ENCODE data around the gene HOXB8. TPM values are rescaled to one million over a fixed set of nuclear protein-coding genes. Genes with fewer than 3 reads are reported as not detected.
A peak's percentile ranks its signal among the peaks of the same experiment; 100 is the strongest.

HOXB8 gene
- total RNA-seq, 4 donors from 2014 or later: 0.27 to 3.9 TPM; not detected in 2

- 5 to 6% methylated on average over 11 to 16 of the region's 36 CpGs for WGBS, 2 donors (ENCODE audit: low coverage in 1 of 2)
- Histone ChIP-seq H3K36me3 (no peaks in the 10 kb centered on the region), H3K27me3 (peaks cover 100% of the 10 kb centered on the region), H3K27ac (no peak overlapping the region), H3K4me3 (peak overlapping the region in 1 of 2 donors; percentile 54), H3K4me1 (peaks cover 0 to 54% (median 11%) of the 10 kb centered on the region in 3 donors), H3K9me3 (no peaks in the 10 kb centered on the region)
- no peak for ATAC-seq
- TF ChIP-seq EP300 (IDR thresholded peaks at IDR 0.05) (no peak), POLR2A (IDR thresholded peaks at IDR 0.05) (no peak), POLR2AphosphoS5 (IDR thresholded peaks at IDR 0.05) (no peak), CTCF (IDR thresholded peaks at IDR 0.05) (no peak)
These were observed 3.2 kb downstream of the HOXB8 start for GRCh38 chr17:48611681-48612455.

GRCh38 chr17:48611213-48611612, 3.9 kb downstream of the HOXB8 start:
- 5 to 6% methylated on average over 6 to 7 of the region's 22 CpGs for WGBS, 2 donors (ENCODE audit: low coverage in 1 of 2)
- Histone ChIP-seq H3K36me3 (no peaks in the 10 kb centered on the region), H3K4me1 (peaks cover 0 to 54% (median 11%) of the 10 kb centered on the region in 3 donors), H3K4me3 (peak overlapping the region in 1 of 2 donors; percentile 54), H3K27me3 (peaks cover 100% of the 10 kb centered on the region), H3K27ac (peak overlapping the region in 2 of 4 donors; percentile 35 to 68), H3K9me3 (no peaks in the 10 kb centered on the region)
- TF ChIP-seq POLR2AphosphoS5 (IDR thresholded peaks at IDR 0.05) (no peak), EP300 (IDR thresholded peaks at IDR 0.05) (no peak), CTCF (IDR thresholded peaks at IDR 0.05) (no peak), POLR2A (IDR thresholded peaks at IDR 0.05) (no peak)
- ATAC-seq: no peak

GRCh38 chr17:48610282-48611211, 4.5 kb downstream of the HOXB8 start, which contains the start of gene HOXB7:
Gene HOXB7 (minus strand): TSS chr17:48611017. CDS start chr17:48610918, 99 bp downstream.
- H3K27me3 ChIP-seq: peaks cover 100% of the 10 kb centered on the region
- H3K4me1 ChIP-seq: peaks cover 0 to 54% (median 11%) of the 10 kb centered on the region in 3 donors
- H3K9me3 ChIP-seq: no peaks in the 10 kb centered on the region
- H3K4me3 ChIP-seq: peak within 1 kb of the TSS; percentile 15 to 54
- peak within 1 kb of the TSS in 2 of 4 donors; percentile 35 to 68 for H3K27ac ChIP-seq
- 1 to 2% methylated on average over 11 to 24 of the region's 79 CpGs for WGBS, 2 donors (ENCODE audit: low coverage in 1 of 2)
- TF ChIP-seq POLR2AphosphoS5 (IDR thresholded peaks at IDR 0.05): peak; percentile 3
- TF ChIP-seq POLR2A (IDR thresholded peaks at IDR 0.05): no peak
- ATAC-seq: peak; percentile 52
- no peaks in the 10 kb centered on the region for H3K36me3 ChIP-seq

DNA sequence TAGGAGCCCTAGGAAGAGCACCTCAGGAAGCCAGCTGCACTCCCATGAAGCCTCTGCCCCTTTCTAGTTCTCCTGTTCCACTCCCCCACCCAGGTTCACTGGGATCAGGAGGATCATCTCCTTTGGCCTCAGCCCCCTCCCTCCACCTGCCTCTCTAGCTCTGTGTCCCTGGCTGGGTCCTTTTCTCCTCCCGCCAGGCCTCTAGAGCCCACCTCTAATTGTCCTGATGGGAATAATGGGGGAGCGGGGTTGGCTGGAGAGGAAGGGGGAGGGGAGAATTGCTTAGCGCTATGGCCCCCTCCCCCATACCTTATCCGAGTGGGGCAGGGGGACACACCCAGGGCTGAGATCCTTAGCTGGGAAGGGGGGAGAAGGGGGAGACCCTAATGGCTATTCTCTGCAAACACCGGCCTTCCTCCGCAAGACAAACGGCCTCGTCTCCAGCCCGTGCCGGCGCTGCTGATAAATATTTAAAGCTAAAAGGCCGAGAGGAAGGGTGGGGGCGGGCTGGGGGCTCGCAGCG, 5.3 kb downstream of the HOXB8 start:
- TF ChIP-seq EP300 (IDR thresholded peaks at IDR 0.05) (no peak), POLR2AphosphoS5 (IDR thresholded peaks at IDR 0.05) (no peak)
- Histone ChIP-seq H3K9me3 (no peaks in the 10 kb centered on the region), H3K4me1 (peaks cover 0 to 53% (median 11%) of the 10 kb centered on the region in 3 donors), H3K36me3 (no peaks in the 10 kb centered on the region), H3K27ac (no peak overlapping the region), H3K4me3 (peak overlapping the region in 1 of 2 donors; percentile 54), H3K27me3 (peaks cover 100% of the 10 kb centered on the region)
- 15% methylated on average over 4 of the region's 15 CpGs; no CpG with 5 or more reads in 1 of the 2 donors for WGBS, 2 donors (ENCODE audit: low coverage in 1 of 2)
- no peak for ATAC-seq

GRCh38 chr17:48609033-48609432, 6.1 kb downstream of the HOXB8 start:
- TF ChIP-seq EP300 (IDR thresholded peaks at IDR 0.05) (no peak), CTCF (IDR thresholded peaks at IDR 0.05) (no peak), POLR2AphosphoS5 (IDR thresholded peaks at IDR 0.05) (no peak), POLR2A (IDR thresholded peaks at IDR 0.05) (no peak)
- H3K27me3 ChIP-seq: peaks cover 100% of the 10 kb centered on the region
- no peaks in the 10 kb centered on the region for H3K36me3 ChIP-seq
- H3K4me1 ChIP-seq: peaks cover 0 to 46% (median 11%) of the 10 kb centered on the region in 3 donors
- H3K4me3 ChIP-seq: no peak overlapping the region
- H3K9me3 ChIP-seq: no peaks in the 10 kb centered on the region
- no peak for ATAC-seq
- no peak overlapping the region for H3K27ac ChIP-seq
